CD4-positive, alpha-beta T cell treated with Interferon alpha-2 for 1 hour (primary cell): ENCODE measurements around the gene RUSC2.

Source experiments
- DNase-seq, 2 donors: peaks; one replicate each; pipeline ENCODE4 v3.0.0-alpha.2; 2020 to 2022

Gene RUSC2, protein sequence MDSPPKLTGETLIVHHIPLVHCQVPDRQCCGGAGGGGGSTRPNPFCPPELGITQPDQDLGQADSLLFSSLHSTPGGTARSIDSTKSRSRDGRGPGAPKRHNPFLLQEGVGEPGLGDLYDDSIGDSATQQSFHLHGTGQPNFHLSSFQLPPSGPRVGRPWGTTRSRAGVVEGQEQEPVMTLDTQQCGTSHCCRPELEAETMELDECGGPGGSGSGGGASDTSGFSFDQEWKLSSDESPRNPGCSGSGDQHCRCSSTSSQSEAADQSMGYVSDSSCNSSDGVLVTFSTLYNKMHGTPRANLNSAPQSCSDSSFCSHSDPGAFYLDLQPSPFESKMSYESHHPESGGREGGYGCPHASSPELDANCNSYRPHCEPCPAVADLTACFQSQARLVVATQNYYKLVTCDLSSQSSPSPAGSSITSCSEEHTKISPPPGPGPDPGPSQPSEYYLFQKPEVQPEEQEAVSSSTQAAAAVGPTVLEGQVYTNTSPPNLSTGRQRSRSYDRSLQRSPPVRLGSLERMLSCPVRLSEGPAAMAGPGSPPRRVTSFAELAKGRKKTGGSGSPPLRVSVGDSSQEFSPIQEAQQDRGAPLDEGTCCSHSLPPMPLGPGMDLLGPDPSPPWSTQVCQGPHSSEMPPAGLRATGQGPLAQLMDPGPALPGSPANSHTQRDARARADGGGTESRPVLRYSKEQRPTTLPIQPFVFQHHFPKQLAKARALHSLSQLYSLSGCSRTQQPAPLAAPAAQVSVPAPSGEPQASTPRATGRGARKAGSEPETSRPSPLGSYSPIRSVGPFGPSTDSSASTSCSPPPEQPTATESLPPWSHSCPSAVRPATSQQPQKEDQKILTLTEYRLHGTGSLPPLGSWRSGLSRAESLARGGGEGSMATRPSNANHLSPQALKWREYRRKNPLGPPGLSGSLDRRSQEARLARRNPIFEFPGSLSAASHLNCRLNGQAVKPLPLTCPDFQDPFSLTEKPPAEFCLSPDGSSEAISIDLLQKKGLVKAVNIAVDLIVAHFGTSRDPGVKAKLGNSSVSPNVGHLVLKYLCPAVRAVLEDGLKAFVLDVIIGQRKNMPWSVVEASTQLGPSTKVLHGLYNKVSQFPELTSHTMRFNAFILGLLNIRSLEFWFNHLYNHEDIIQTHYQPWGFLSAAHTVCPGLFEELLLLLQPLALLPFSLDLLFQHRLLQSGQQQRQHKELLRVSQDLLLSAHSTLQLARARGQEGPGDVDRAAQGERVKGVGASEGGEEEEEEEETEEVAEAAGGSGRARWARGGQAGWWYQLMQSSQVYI (N-terminal part only)

DNA sequence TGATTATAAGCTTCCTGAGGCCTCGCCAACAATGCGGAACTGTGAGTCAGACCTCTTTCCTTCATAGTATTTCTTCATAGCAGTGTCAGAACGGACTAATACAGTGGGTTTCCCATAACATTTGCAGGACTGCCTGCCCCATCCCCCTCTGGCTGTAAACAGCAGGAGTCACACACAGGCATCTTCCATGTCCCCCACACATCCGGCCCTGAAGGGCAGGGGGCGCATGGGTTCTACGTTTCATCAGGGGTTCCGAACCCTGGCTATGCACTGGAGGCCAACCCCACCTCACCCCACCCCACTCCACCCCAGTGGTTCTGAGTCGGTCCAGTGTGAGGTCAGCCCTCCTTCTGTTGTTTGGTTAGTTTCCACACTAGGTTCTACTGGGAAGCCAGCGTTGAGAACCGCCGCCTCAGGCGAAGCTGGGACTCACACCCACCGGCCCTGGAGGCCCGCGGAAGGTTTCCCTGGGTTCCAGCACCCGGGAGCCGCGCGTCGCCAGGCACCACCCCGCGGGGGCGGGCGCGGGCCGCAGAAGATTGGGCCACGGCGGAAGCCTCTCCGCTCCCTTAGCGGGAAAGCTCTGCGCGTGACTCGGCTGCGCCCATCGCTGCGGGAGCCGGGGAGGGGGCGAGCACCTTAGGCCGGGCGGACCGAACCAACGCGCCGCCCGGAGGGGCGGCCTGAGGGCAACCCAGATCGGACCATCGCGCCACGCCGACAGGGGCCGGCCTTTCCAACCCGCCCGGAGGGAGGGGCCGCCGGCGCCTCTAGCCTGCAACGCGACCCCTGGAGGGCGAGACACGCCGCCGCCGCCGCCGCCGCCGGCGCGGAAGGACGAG lies at the start of gene RUSC2:
TSS of gene RUSC2 (plus strand) at position 799 of the 842 bp plus-strand sequence. CDS start 56,411 bp downstream, outside the sequence.
- DNase-seq, result peak; percentile 47 to 60

DNA sequence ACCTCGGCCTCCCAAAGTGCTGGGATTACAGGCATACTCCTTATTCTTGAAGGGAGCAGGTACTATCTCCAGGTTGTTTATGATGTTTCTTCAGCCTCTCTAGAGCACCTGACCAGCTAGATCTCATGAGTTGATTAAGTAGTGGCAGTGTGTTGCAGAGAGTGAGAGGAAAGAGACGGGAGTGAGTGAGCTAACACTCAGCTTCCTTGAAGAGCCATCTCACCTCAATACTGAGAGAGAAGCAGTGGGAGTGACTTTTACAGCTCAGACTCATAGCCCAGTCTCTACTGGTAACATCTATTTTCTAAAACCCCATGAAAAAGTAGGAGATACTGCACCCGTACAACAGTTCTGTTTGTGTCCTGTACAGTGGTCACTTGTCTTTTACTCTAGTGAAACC lies 43.9 kb upstream of the RUSC2 start:
- DNase-seq, result no peak

DNA sequence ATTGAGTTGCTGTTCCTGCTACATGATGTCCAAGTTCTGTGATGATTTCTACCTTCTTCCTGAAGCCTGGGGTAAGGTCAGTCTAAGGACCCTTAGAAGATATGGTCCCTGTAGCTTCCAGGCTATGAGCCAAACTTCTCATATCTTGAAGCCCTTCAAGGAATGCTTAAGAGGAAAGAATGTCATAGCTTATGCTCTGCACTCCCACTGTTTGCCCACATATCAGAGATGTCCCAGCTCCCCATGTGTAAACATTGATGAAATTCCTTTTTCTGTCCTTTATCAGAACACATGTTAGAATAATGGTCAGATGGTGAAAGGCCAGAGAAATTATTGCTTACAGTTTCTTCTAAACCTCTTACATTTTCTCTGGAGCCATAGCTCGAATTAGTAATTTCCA lies 41.4 kb upstream of the RUSC2 start:
- no peak for DNase-seq

DNA sequence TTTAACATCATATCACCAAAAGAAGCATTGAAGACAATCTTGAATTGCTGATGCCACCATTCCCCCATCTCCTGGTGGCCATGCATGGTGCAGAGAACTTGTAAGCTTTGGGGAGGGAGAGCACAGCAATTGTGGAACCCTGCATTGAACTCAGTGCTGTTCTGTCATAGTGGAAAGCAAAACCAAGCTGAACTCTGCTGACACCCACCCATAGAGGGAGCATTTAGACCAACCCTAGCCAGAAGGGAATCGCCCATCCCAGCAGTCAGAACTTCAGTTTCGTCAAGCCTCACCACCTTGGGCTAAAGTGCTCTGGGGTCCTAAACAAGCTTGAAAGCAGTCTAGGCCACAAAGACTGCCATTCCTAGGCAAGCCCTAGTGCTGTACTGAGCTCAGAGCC lies 37.4 kb upstream of the RUSC2 start:
- no peak for DNase-seq

DNA sequence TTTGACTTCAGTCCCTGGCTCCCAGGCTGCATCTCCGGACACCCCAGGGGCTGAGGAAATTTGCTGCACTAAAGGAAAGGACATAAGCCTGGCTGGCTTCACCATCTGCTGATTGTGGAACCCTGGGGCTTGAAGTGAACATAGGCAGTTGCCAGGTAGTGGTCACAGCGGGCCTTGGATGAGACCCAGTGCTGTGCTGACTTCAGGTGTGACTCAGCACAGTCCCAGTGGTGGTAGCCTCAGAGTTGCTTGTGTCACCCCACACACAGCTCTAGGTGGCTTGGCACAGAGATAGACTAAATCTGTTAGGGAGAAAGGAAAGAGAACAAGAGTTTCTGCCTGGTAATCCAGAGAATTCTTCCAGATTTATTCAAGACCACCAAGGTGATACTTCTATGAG lies 36.1 kb upstream of the RUSC2 start:
- DNase-seq, result no peak

DNA sequence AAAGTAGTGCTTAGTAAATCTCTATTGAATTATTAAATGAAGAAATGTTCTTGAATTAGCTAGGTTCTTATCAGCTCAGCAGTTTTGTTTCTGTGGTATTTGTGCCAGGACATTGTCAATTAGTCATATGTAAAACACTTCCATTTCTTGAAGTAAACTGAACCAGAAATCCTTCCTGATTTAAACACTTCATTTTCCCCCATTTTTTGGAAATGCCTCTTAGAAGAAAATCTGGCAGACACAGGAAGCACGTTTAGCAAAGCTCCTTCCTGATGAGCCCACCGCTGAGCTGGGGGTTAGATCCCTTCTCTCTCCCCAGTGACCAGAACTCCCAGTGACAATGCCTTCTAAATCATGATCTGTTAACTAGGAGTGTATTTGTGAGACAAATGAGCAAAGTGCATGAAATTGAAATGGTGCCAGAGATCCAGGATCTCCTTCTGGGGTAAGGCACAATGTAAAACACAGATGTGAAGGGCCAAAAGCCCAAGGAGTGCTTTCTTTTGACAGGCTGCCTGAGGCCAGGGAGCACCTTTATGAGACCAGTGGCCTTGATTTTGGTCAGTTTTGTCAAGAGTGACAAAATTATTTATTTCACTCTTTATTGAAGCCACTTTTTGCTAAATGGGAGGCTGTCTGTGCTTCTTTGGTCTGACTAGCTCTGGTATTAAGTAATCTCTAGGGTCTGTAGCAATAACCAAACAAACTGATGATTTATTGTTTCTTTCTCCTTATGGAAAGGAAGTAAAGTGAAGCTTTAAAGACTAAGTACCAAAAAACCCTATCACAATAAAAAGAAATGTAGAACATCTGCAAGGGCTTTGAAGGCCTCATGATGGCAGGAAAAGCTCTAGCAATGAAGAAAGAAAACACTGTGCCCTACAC lies 25.5 kb upstream of the RUSC2 start:
- DNase-seq, result no peak

DNA sequence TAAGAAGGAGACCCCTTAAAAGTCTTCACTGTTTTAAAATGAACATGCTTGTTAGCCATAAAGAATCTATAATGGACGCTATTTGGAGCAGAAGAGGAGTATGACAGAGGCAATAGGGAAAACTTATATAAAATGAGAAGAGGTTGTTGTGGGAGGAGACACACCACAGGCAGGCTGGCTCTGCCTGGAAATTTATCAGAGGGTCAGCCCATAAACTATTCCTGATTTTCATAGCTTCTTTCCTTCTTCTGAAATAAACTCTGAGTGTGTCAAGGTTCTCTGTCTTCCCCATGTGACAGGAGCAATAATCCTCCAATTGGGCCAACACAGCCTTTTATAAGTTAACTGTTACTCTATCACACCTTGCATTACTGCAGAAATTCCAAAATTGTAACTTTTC lies 19.6 kb upstream of the RUSC2 start:
- no peak for DNase-seq

DNA sequence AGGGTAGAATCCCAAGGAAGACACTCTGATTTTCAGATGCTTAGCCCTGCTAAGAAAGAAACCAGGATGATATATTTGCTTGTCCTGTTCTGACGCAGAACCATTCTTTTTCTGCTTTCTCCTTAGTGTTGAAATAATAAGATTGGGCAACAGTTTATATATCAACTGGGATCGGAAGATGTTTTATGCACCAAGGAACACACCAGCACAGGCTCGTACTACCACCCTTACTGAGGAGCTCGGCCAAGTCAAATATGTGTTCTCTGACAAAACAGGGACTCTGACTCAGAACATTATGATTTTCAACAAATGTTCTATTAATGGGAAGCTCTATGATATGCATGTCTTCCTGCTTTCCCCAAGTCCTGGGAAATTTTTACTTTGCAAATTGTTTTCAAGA lies 19.0 kb upstream of the RUSC2 start:
- DNase-seq, result no peak

DNA sequence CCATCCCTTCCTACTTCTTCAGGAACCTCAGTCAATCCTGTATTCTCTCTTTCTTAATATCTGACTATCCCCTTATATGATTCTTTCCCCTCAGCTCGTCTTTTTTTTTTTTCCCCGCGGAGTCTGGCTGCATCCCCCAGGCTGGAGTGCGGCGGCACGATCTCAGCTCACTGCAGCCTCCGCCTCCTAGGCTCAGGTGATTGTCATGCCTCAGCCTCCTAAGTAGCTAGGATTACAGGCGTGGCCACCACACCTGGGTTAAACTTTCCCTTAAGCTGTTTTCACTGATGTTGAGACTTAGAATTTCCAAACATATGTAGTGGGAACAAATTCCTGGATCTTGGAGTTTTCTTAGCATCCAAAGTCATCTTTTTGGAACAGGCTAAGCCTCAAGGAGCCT lies 13.3 kb upstream of the RUSC2 start:
- no peak for DNase-seq

DNA sequence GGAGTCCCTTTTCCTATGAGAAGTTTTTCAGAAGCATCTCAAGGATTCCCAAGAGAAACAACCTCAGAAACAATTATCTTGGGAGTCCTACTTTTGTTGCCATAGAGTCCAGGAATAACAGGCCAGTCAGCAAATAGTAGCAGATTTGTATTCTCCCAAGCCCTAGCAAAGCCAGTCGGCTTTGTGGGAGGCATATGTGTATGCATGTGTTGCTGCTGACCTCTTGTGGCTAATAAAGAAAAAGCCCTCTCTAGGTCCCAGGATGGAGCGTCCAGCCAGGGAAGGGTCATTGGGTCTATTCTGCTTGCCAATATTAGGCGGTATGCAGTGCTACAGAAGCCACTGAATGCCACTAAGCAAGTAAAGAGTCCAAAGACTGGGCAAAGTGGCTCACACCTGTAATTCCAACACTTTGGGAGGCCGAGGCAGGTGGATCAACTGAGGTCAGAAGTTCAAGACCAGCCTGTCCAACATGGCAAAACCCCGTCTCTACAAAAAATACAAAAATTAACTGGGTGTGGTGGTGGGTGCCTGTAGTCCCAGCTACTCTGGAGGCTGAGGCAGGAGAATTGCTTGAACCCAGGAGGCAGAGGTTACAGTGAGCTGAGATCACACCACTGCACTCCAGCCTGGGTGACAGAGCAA lies 12.6 kb upstream of the RUSC2 start:
- DNase-seq, result peak; percentile 37 to 53

DNA sequence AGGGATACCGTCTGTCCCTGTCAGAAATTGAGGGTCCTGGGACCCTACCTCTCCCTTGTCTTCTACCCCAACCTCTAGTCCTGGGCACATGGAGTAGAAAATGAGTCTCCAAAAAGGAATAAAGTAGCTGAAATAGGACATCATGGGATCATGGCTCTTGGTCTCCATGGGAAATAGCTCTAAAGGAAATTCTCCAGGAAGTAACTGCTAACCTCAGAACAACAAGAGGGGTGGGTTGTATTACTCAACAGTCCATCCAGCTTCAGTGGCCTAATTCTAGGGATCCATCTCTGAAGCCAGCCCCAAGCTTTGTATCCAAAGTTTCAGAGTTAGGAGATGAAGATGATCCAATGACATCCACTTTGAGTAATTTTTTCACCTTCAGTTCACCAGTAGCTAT lies 11.0 kb upstream of the RUSC2 start:
- no peak for DNase-seq

DNA sequence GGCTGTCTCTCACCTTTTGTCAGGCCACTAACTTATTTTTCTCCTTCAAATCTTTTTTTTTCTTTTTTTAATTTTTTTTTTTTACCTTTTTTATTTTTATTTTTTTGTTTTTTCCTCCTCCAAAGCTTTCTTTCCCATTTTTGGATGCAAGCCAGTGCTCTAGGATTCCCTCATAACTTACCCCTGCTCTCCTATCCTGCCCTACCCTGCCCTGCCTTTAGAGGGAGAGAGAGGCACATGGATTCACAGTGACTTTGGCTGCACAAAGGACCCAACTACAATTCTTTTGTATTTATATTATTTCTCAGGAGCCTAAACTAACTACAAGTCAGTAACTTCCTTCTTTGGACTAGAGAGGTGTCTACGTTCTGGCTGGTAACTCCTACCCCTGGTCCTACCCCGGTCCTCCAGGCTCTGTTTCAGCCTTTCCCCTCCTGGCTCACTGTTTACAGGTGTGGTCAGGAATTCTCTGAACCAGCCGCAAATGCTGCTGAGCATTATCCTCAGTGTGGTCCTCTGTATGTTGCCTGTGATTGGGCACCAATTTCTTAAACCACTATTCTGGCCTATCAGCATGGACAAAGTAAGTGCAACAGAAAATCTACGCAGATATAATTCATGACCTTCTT lies 8.4 kb upstream of the RUSC2 start:
- peak; percentile 16 to 22 for DNase-seq

DNA sequence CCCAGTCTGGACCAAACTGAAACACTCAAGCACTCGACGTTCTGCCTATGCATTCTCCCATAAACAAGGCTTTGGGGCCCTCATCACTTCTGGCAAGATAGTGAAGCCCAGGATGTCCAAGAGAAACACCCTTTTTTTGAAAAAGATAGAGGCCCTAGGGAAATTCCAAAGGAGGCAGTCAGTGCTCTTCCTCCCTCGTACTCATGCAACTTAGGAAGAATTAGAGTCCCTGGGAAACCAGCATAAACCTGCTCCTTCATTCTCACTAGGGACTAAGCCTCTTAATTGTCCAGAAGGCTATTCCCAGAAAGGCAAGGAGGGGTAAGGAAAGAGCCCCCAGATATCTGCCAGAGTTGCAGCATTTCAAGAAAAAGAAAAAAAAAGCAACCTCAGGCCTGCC lies 7.8 kb upstream of the RUSC2 start:
- no peak for DNase-seq

DNA sequence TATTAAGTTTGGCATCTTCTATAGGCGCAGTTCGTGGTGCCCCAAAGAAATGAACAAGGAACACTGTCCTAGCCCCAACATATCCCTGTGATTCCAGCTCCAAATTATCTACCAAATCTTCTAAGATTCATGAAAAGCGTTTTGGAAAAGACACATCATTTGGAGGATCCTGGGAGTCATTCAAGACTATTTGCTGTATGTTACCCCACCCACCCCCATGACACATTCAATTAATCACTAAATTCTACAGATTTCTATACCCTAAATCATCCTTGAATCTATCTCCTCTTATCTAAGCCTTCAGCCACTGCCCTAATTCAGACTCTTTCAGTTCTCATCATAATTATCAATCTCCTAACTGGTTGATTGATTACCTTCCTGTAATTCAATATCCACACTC lies 5.5 kb upstream of the RUSC2 start:
- no peak for DNase-seq

DNA sequence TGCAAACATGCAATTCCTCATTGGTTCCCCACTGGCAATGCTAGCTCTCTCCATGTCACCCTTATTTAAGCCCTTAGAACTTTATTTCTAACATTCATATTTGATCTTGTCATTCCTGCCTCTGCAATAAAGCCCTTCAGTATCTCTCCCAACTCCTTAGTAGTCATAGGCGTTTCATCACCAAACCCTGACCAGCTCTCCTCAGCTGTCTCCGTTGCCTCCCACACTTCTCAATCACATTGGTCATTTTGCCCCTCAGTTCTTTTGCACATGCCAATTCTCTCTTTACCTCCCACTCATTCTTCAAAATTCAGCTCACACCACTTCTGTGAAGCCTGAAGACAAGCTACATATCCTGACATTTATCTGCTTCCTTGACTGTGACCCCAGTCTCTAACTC lies 2.8 kb upstream of the RUSC2 start:
- DNase-seq, result no peak

DNA sequence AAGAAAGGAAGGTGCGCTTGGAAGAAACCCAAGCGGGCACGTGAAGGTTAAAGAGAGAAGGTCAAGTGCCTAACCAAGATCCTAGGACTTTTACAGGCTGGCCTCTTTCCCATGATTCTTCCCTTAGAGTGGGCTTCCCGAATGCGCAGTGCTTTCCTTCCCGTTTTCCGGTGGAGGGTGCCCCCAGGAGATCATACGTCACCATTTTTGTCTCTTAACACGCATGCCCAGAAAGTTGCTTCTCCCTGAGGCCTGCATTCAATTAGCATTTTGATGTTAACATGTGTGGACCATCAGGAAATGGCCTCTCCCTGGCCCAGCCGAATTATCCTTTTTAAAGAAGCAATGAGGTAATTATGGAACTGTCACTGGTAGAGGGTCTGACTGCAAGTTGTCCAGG lies 1.9 kb upstream of the RUSC2 start:
- no peak for DNase-seq

DNA sequence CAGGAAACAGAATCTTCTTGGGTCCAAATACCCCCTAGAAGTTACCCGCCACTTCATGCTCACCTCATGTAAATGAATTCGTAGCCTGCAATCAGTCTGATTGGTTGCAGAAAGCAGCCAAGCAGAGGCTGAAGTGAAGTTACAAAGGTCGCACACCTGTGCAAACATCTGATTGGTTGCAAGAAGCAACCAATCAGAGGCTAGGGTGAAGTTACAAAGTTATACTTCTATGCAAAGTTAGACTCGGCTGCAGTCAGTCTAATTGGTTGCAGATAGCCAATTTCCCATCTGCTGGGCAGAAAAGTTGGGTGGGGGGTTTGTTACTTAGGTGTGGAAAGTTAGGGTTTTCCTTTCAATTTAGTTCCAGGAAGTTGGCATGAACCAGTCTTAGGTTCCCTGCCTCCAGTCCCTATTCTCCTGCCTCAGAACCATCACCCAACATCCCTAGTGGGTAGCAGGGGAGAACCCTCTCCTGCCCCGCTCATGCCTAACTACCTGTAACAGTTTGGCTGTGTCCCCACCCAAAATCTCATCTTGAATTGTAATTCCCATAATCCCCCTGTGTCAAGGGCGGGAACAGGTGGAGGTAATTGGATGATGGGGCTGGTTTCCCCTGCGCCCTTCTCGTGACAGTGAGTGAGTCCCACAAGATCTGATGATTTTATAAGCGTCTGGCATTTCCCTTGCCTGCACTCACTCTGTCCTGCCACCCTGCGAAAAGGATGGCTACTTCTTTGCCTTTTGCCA lies 1.2 kb upstream of the RUSC2 start:
- no peak for DNase-seq

DNA sequence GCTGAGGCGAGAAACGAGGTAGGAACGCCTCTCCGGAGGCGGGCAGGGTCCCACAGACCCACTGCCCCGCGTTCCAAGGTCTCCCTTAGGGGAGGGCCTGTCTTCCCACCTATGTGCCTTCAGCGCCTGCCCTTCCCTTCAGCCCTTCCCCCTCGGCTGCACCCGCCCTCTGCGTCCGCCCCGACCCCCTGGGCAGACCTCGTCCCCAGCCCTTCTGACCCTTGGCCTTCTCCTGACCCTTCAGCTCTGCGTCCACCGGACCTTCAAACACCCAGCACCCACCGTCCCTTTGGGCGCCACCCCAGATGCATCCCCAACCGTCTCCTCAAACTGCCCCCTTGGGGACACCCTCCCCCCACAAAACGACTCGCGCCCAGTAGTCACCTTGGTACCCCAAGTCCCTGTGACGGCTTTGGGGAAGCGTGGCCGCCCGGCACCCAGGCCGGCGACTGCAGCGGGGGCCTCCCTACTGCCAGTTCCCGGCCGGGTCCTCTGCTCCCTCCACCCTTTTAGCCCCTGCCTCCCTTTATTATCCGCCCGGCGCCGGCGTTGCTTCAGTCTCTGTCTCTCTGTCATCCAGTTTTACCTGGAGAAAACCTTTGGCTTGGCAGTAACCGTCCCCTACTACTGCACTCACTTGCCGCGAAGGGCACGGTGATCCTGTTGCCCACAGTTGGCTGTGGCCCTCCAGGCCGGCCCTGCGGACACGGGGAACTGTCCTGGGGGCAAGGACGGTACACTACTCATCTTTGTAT lies 421 bp downstream of the RUSC2 start:
- DNase-seq, result no peak
